Measurements from ENCODE around the gene DCX. TPM values are rescaled to one million over a fixed set of nuclear protein-coding genes. Genes with fewer than 3 reads are reported as not detected.

The DCX gene
- total RNA-seq, 1 experiment from 2014 or later: 0.13 TPM

GRCh38 chrX:111354496-111354895 lies 57.5 kb downstream of the DCX start:
- DNase-seq (ENCODE audit: low read depth, low spot score): no peak
- no peak for ATAC-seq
- Histone ChIP-seq H3K36me3 (ENCODE audit: control insufficient read depth, insufficient read depth, low read length) (no peaks in the 10 kb centered on the region), H3K27ac (ENCODE audit: low read length) (no peak overlapping the region), H3K9me3 (ENCODE audit: control insufficient read depth, insufficient read depth, low read depth, low read length) (no peaks in the 10 kb centered on the region), H3K4me1 (ENCODE audit: control insufficient read depth, insufficient read depth, low read length) (no peaks in the 10 kb centered on the region), H3K27me3 (ENCODE audit: control insufficient read depth, insufficient read depth, low read length) (no peaks in the 10 kb centered on the region), H3K4me3 (ENCODE audit: low read depth in 2 of 2, low read length in 2 of 2) (no peak overlapping the region)
- ChIA-PET POLR2A (no interaction called here), CTCF (interaction anchor here (0.5 kb wide), 1 partner anchor 1333 kb away, joined by 4 read pairs; no protein-coding TSS in a partner anchor)
- no TSS peak for BruUV-seq (replicated peaks)
- in situ Hi-C loops (cut with HindIII; ENCODE audit: low pct_unique_long_range_greater_than_20kb, low sequenced_read_pairs) (no loop called here), intact Hi-C loops (cut with micrococcal nuclease; ENCODE audit: unreplicated experiment) (no loop called here)
- TF ChIP-seq POLR2AphosphoS5 (IDR thresholded peaks at IDR 0.05; ENCODE audit: low read depth, low read length) (no peak), CTCF (IDR thresholded peaks at IDR 0.05) (no peak), REST (IDR thresholded peaks at IDR 0.05; ENCODE audit: insufficient read depth in 1 of 2, low read depth in 2 of 2, low read length in 1 of 2) (no peak), TCF7L2 (IDR thresholded peaks at IDR 0.05; ENCODE audit: low read depth, low read length) (no peak)

GRCh38 chrX:111353793-111354192 lies 58.2 kb downstream of the DCX start:
- no TSS peak for BruUV-seq (replicated peaks)
- H3K4me1 ChIP-seq (ENCODE audit: control insufficient read depth, insufficient read depth, low read length): no peaks in the 10 kb centered on the region
- DNase-seq (ENCODE audit: low read depth, low spot score) (no peak), ATAC-seq (no peak)
- POLR2A ChIA-PET: no interaction called here
- H3K36me3 ChIP-seq (ENCODE audit: control insufficient read depth, insufficient read depth, low read length): no peaks in the 10 kb centered on the region
- no peak overlapping the region for H3K4me3 ChIP-seq (ENCODE audit: low read depth in 2 of 2, low read length in 2 of 2)
- H3K9me3 ChIP-seq (ENCODE audit: control insufficient read depth, insufficient read depth, low read depth, low read length): no peaks in the 10 kb centered on the region
- CTCF ChIA-PET: no interaction called here
- TF ChIP-seq CTCF (IDR thresholded peaks at IDR 0.05) (no peak), SIN3A (IDR thresholded peaks at IDR 0.05; ENCODE audit: borderline replicate concordance, insufficient read depth, low read depth, low read length) (no peak), REST (IDR thresholded peaks at IDR 0.05; ENCODE audit: insufficient read depth in 1 of 2, low read depth in 2 of 2, low read length in 1 of 2) (no peak), POLR2AphosphoS5 (IDR thresholded peaks at IDR 0.05; ENCODE audit: low read depth, low read length) (no peak), TCF7L2 (IDR thresholded peaks at IDR 0.05; ENCODE audit: low read depth, low read length) (no peak)
- no peak overlapping the region for H3K27ac ChIP-seq (ENCODE audit: low read length)
- H3K27me3 ChIP-seq (ENCODE audit: control insufficient read depth, insufficient read depth, low read length): no peaks in the 10 kb centered on the region
- intact Hi-C loops (cut with micrococcal nuclease; ENCODE audit: unreplicated experiment) (no loop called here), in situ Hi-C loops (cut with HindIII; ENCODE audit: low pct_unique_long_range_greater_than_20kb, low sequenced_read_pairs) (no loop called here)

Data from Panc1 (cell line).